Measurements from ENCODE around the gene GPC5.

GPC5 gene

GRCh38 chr13:91965511-91965910 lies 567.1 kb downstream of the GPC5 start:
- H3K27me3 ChIP-seq (ENCODE audit: control insufficient read depth in 1 of 2, insufficient read depth in 1 of 2, low read length in 2 of 2) = no peaks in the 10 kb centered on the region
- no peak overlapping the region for H3K23ac ChIP-seq (ENCODE audit: low read length in 2 of 2)
- 100% methylated on average over 2 of the region's 2 CpGs for WGBS
- no peaks in the 10 kb centered on the region for H3K79me1 ChIP-seq (replicated peaks; ENCODE audit: low read length, poor library complexity, severe bottlenecking)
- no peak overlapping the region for H3K18ac ChIP-seq (ENCODE audit: low read depth in 1 of 2, low read length in 2 of 2)
- H2AK5ac ChIP-seq (ENCODE audit: low read length, severe bottlenecking) = no peak overlapping the region
- no peak overlapping the region for H3K14ac ChIP-seq (ENCODE audit: low read length in 2 of 2)
- DNase-seq = no peak
- no peak overlapping the region for H2BK12ac ChIP-seq (ENCODE audit: low read length in 2 of 2)
- no peaks in the 10 kb centered on the region for H3K36me3 ChIP-seq (ENCODE audit: control insufficient read depth in 1 of 2, insufficient read depth in 2 of 2, low read depth in 1 of 2, low read length in 2 of 2)
- H4K91ac ChIP-seq (ENCODE audit: low read length) = no peak overlapping the region
- H2BK15ac ChIP-seq (ENCODE audit: low read depth, poor library complexity, severe bottlenecking) = no peak overlapping the region
- no peak overlapping the region for H2BK120ac ChIP-seq (ENCODE audit: low read depth, low read length)
- H2AFZ ChIP-seq (ENCODE audit: low read depth, low read length) = no peak overlapping the region
- H4K8ac ChIP-seq (ENCODE audit: low read length) = no peak overlapping the region
- H2BK5ac ChIP-seq (ENCODE audit: low read depth, low read length, poor library complexity, severe bottlenecking) = no peak overlapping the region
- H3K4me3 ChIP-seq (ENCODE audit: insufficient read depth in 1 of 2, low read depth in 1 of 2, low read length in 2 of 2) = no peak overlapping the region
- H3K9ac ChIP-seq (ENCODE audit: low read length) = no peak overlapping the region
- H3K4me2 ChIP-seq (ENCODE audit: low read length, poor library complexity, severe bottlenecking) = no peak overlapping the region
- H3K9me3 ChIP-seq (ENCODE audit: control insufficient read depth, low read length) = peaks cover 26% of the 10 kb centered on the region
- no peak overlapping the region for H3K4ac ChIP-seq (ENCODE audit: low read depth in 1 of 2, low read length in 2 of 2)
- H3K27ac ChIP-seq (ENCODE audit: low read length, poor library complexity, severe bottlenecking) = no peak overlapping the region
- H3K4me1 ChIP-seq (ENCODE audit: control insufficient read depth, insufficient read depth, low read depth, low read length) = no peaks in the 10 kb centered on the region

- no peaks in the 10 kb centered on the region for H3K36me3 ChIP-seq (ENCODE audit: control insufficient read depth in 1 of 2, insufficient read depth in 2 of 2, low read depth in 1 of 2, low read length in 2 of 2)
- H2BK12ac ChIP-seq (ENCODE audit: low read length in 2 of 2) = no peak overlapping the region
- H2BK15ac ChIP-seq (ENCODE audit: low read depth, poor library complexity, severe bottlenecking) = no peak overlapping the region
- no peak overlapping the region for H3K4me3 ChIP-seq (ENCODE audit: insufficient read depth in 1 of 2, low read depth in 1 of 2, low read length in 2 of 2)
- H2AFZ ChIP-seq (ENCODE audit: low read depth, low read length) = no peak overlapping the region
- no peaks in the 10 kb centered on the region for H3K4me1 ChIP-seq (ENCODE audit: control insufficient read depth, insufficient read depth, low read depth, low read length)
- H3K27me3 ChIP-seq (ENCODE audit: control insufficient read depth in 1 of 2, insufficient read depth in 1 of 2, low read length in 2 of 2) = no peaks in the 10 kb centered on the region
- H3K27ac ChIP-seq (ENCODE audit: low read length, poor library complexity, severe bottlenecking) = no peak overlapping the region
- H3K4me2 ChIP-seq (ENCODE audit: low read length, poor library complexity, severe bottlenecking) = no peak overlapping the region
- no peak overlapping the region for H3K14ac ChIP-seq (ENCODE audit: low read length in 2 of 2)
- no peaks in the 10 kb centered on the region for H3K79me1 ChIP-seq (replicated peaks; ENCODE audit: low read length, poor library complexity, severe bottlenecking)
- no peak overlapping the region for H4K91ac ChIP-seq (ENCODE audit: low read length)
- H3K9me3 ChIP-seq (ENCODE audit: control insufficient read depth, low read length) = peaks cover 9% of the 10 kb centered on the region
- H2BK120ac ChIP-seq (ENCODE audit: low read depth, low read length) = no peak overlapping the region
- no peak overlapping the region for H2BK5ac ChIP-seq (ENCODE audit: low read depth, low read length, poor library complexity, severe bottlenecking)
- no peak overlapping the region for H3K18ac ChIP-seq (ENCODE audit: low read depth in 1 of 2, low read length in 2 of 2)
- DNase-seq = no peak
- no peak overlapping the region for H4K8ac ChIP-seq (ENCODE audit: low read length)
- no peak overlapping the region for H3K23ac ChIP-seq (ENCODE audit: low read length in 2 of 2)
- no peak overlapping the region for H2AK5ac ChIP-seq (ENCODE audit: low read length, severe bottlenecking)
- H3K4ac ChIP-seq (ENCODE audit: low read depth in 1 of 2, low read length in 2 of 2) = no peak overlapping the region
- H3K9ac ChIP-seq (ENCODE audit: low read length) = no peak overlapping the region
Measured at GRCh38 chr13:91978571-91978970, 580.1 kb downstream of the GPC5 start.

GRCh38 chr13:91986761-91987483 lies 588.5 kb downstream of the GPC5 start:
- Histone ChIP-seq H3K18ac (ENCODE audit: low read depth in 1 of 2, low read length in 2 of 2) (no peak overlapping the region), H3K9ac (ENCODE audit: low read length) (no peak overlapping the region), H3K23ac (ENCODE audit: low read length in 2 of 2) (no peak overlapping the region), H2BK15ac (ENCODE audit: low read depth, poor library complexity, severe bottlenecking) (no peak overlapping the region), H3K79me1 (replicated peaks; ENCODE audit: low read length, poor library complexity, severe bottlenecking) (no peaks in the 10 kb centered on the region), H2BK5ac (ENCODE audit: low read depth, low read length, poor library complexity, severe bottlenecking) (no peak overlapping the region), H3K4me3 (ENCODE audit: insufficient read depth in 1 of 2, low read depth in 1 of 2, low read length in 2 of 2) (no peak overlapping the region), H3K27ac (ENCODE audit: low read length, poor library complexity, severe bottlenecking) (no peak overlapping the region), H2AFZ (ENCODE audit: low read depth, low read length) (no peak overlapping the region), H4K91ac (ENCODE audit: low read length) (no peak overlapping the region), H3K9me3 (ENCODE audit: control insufficient read depth, low read length) (no peaks in the 10 kb centered on the region), H2BK120ac (ENCODE audit: low read depth, low read length) (no peak overlapping the region), H3K27me3 (ENCODE audit: control insufficient read depth in 1 of 2, insufficient read depth in 1 of 2, low read length in 2 of 2) (no peaks in the 10 kb centered on the region), H4K8ac (ENCODE audit: low read length) (no peak overlapping the region), H3K4me2 (ENCODE audit: low read length, poor library complexity, severe bottlenecking) (no peak overlapping the region), H2AK5ac (ENCODE audit: low read length, severe bottlenecking) (no peak overlapping the region), H3K4ac (ENCODE audit: low read depth in 1 of 2, low read length in 2 of 2) (no peak overlapping the region), H3K36me3 (ENCODE audit: control insufficient read depth in 1 of 2, insufficient read depth in 2 of 2, low read depth in 1 of 2, low read length in 2 of 2) (no peaks in the 10 kb centered on the region), H2BK12ac (ENCODE audit: low read length in 2 of 2) (no peak overlapping the region), H3K14ac (ENCODE audit: low read length in 2 of 2) (no peak overlapping the region), H3K4me1 (ENCODE audit: control insufficient read depth, insufficient read depth, low read depth, low read length) (no peaks in the 10 kb centered on the region)
- no peak for DNase-seq
- 77% methylated on average over 2 of the region's 4 CpGs for WGBS

DNA sequence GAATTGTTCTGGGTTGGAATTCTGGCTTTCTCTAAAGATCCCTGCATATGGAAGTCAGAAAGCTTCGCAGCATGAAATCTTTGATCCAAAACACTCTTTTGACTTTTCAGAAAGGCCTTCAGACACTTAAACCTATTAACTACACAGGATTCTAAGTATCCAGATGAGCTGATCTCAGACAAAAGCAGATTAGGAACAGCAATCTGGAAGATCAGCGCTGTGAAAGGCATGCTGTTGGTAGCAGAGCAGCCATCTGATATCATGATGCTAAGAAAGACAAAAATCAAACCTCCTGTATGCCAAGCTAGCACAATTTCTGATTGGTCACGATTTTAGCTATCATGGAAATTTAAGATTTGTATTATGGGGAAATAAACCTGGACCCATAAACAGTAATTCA lies 589.9 kb downstream of the GPC5 start:
- no peak overlapping the region for H3K4me2 ChIP-seq (ENCODE audit: low read length, poor library complexity, severe bottlenecking)
- H4K91ac ChIP-seq (ENCODE audit: low read length) = no peak overlapping the region
- no peak overlapping the region for H2BK12ac ChIP-seq (ENCODE audit: low read length in 2 of 2)
- DNase-seq = no peak
- 100% methylated on average over 2 of the region's 3 CpGs for WGBS
- H2BK5ac ChIP-seq (ENCODE audit: low read depth, low read length, poor library complexity, severe bottlenecking) = no peak overlapping the region
- no peak overlapping the region for H2BK15ac ChIP-seq (ENCODE audit: low read depth, poor library complexity, severe bottlenecking)
- no peaks in the 10 kb centered on the region for H3K36me3 ChIP-seq (ENCODE audit: control insufficient read depth in 1 of 2, insufficient read depth in 2 of 2, low read depth in 1 of 2, low read length in 2 of 2)
- no peak overlapping the region for H3K4me3 ChIP-seq (ENCODE audit: insufficient read depth in 1 of 2, low read depth in 1 of 2, low read length in 2 of 2)
- no peak overlapping the region for H3K23ac ChIP-seq (ENCODE audit: low read length in 2 of 2)
- no peaks in the 10 kb centered on the region for H3K27me3 ChIP-seq (ENCODE audit: control insufficient read depth in 1 of 2, insufficient read depth in 1 of 2, low read length in 2 of 2)
- H2AFZ ChIP-seq (ENCODE audit: low read depth, low read length) = no peak overlapping the region
- no peak overlapping the region for H3K27ac ChIP-seq (ENCODE audit: low read length, poor library complexity, severe bottlenecking)
- H2AK5ac ChIP-seq (ENCODE audit: low read length, severe bottlenecking) = no peak overlapping the region
- no peak overlapping the region for H3K4ac ChIP-seq (ENCODE audit: low read depth in 1 of 2, low read length in 2 of 2)
- H3K4me1 ChIP-seq (ENCODE audit: control insufficient read depth, insufficient read depth, low read depth, low read length) = no peaks in the 10 kb centered on the region
- H3K79me1 ChIP-seq (replicated peaks; ENCODE audit: low read length, poor library complexity, severe bottlenecking) = no peaks in the 10 kb centered on the region
- H4K8ac ChIP-seq (ENCODE audit: low read length) = no peak overlapping the region
- H3K14ac ChIP-seq (ENCODE audit: low read length in 2 of 2) = no peak overlapping the region
- H3K18ac ChIP-seq (ENCODE audit: low read depth in 1 of 2, low read length in 2 of 2) = no peak overlapping the region
- H2BK120ac ChIP-seq (ENCODE audit: low read depth, low read length) = no peak overlapping the region
- no peaks in the 10 kb centered on the region for H3K9me3 ChIP-seq (ENCODE audit: control insufficient read depth, low read length)
- H3K9ac ChIP-seq (ENCODE audit: low read length) = no peak overlapping the region
